ENCODE results near the gene INA.

INA gene

GRCh38 chr10:103276251-103276895, 565 bp upstream of the INA start:
- no peak for DNase-seq

- DNase-seq, result no peak
These were observed 987 bp downstream of the INA start for GRCh38 chr10:103277713-103278536.

GRCh38 chr10:103278537-103278823, 1.5 kb downstream of the INA start:
- no peak for DNase-seq

GRCh38 chr10:103278862-103279298, 1.9 kb downstream of the INA start:
- DNase-seq, result peak; percentile 3

- DNase-seq, result no peak
These were observed 3.1 kb downstream of the INA start for GRCh38 chr10:103280031-103280430.

GRCh38 chr10:103280506-103280905, 3.6 kb downstream of the INA start:
- no peak for DNase-seq

- no peak for DNase-seq
These were observed 4.8 kb downstream of the INA start for GRCh38 chr10:103281753-103282152.

GRCh38 chr10:103282961-103283360, 6.0 kb downstream of the INA start:
- DNase-seq, result no peak

GRCh38 chr10:103284170-103284569, 7.2 kb downstream of the INA start:
- no peak for DNase-seq

GRCh38 chr10:103287992-103288391, 11.1 kb downstream of the INA start:
- DNase-seq, result no peak

- no peak for DNase-seq
These were observed 14.7 kb downstream of the INA start for GRCh38 chr10:103291588-103291987.

GRCh38 chr10:103295374-103296015, 18.6 kb downstream of the INA start:
- no peak for DNase-seq

GRCh38 chr10:103307594-103307993, 30.7 kb downstream of the INA start:
- no peak for DNase-seq

- no peak for DNase-seq
These were observed 33.3 kb downstream of the INA start for GRCh38 chr10:103310197-103310596.

- no peak for DNase-seq
These were observed 39.1 kb downstream of the INA start for GRCh38 chr10:103316087-103316486.

- DNase-seq, result no peak
These were observed 51.0 kb downstream of the INA start for GRCh38 chr10:103327906-103328305.

GRCh38 chr10:103333934-103334520, 57.1 kb downstream of the INA start:
- no peak for DNase-seq

- DNase-seq, result no peak
These were observed 57.6 kb downstream of the INA start for GRCh38 chr10:103334567-103334966.

GRCh38 chr10:103336370-103336769, 59.4 kb downstream of the INA start:
- no peak for DNase-seq

Measured in effector CD4-positive, alpha-beta T cell (primary cell).